IMR-90 (cell line): Measurements from ENCODE around the gene OR4X1. TPM values are rescaled to one million over a fixed set of nuclear protein-coding genes. Genes with fewer than 3 reads are reported as not detected.

Source experiments
- ATAC-seq: fragments of 200-7000 bp; cut with Tn5 transposase; 2 replicates; pipeline ENCODE4 v1.9.1; 2020; ENCODE audit warnings: low read depth, mild to moderate bottlenecking, moderate library complexity
- BruUV-seq: library from RNA; stranded (reverse); fragments of 400-500 nt; replicated peaks from 2 replicates; lab custom pipeline; 2021; lab: Mats Ljungman, UMichigan
- CTCF ChIA-PET: fragments of 300-600 bp; formaldehyde crosslinking; extraction: SDS; loops from one replicate; lab custom pipeline; 2021; ENCODE audit warnings: antibody characterized with exemption; lab: Yijun Ruan, JAX
- POLR2A ChIA-PET: fragments of 300-600 bp; sonication (Branson Sonifier 250); formaldehyde crosslinking; loops from one replicate; lab custom pipeline; 2022; ENCODE audit warnings: antibody characterized with exemption; ENCODE audit not compliant: unreplicated experiment; lab: Charles Lee
- DNase-seq: peaks from one replicate; pipeline ENCODE4 v3.0.0; 2013
- H2AFZ ChIP-seq: replicated peaks from 2 replicates; pipeline ENCODE3; 2013; ENCODE audit warnings: low read length, mild to moderate bottlenecking; ENCODE audit not compliant: poor library complexity
- H2AK5ac ChIP-seq: 2 replicates; pipeline ENCODE4 v1.6.1; 2013; ENCODE audit warnings: low read depth, low read length, inconsistent platforms
- H2AK9ac ChIP-seq: replicated peaks from 2 replicates; pipeline ENCODE3; 2013; ENCODE audit warnings: mild to moderate bottlenecking, low read depth, low read length, moderate library complexity; ENCODE audit not compliant: poor library complexity
- H2BK120ac ChIP-seq: 2 replicates; pipeline ENCODE4 v1.6.1; 2013; ENCODE audit warnings: low read depth, low read length, inconsistent platforms
- H2BK15ac ChIP-seq: 3 replicates; pipeline ENCODE4 v1.6.1; 2013; ENCODE audit warnings: low read depth, low read length, inconsistent platforms
- H2BK20ac ChIP-seq: 2 replicates; pipeline ENCODE4 v1.6.1; 2013; ENCODE audit warnings: low read depth, mild to moderate bottlenecking, inconsistent platforms, low read length, moderate library complexity
- H2BK5ac ChIP-seq: 2 replicates; pipeline ENCODE4 v1.6.1; 2013; ENCODE audit warnings: mild to moderate bottlenecking, low read depth, low read length, inconsistent platforms; ENCODE audit not compliant: poor library complexity, severe bottlenecking
- H3K14ac ChIP-seq: replicated peaks from 2 replicates; pipeline ENCODE4 v1.6.1; 2013; ENCODE audit warnings: low read depth, low read length, inconsistent platforms
- H3K18ac ChIP-seq: 2 replicates; pipeline ENCODE4 v1.6.1; 2013; ENCODE audit warnings: low read depth, low read length, control low read depth
- H3K23ac ChIP-seq: 2 replicates; pipeline ENCODE4 v1.6.1; 2013; ENCODE audit warnings: low read depth, low read length, inconsistent platforms
- H3K27ac ChIP-seq: 2 replicates; pipeline ENCODE4 v1.5.1; 2013; ENCODE audit warnings: mild to moderate bottlenecking, control low read depth, low read length; ENCODE audit not compliant: insufficient read depth
- H3K27me3 ChIP-seq: 2 replicates; pipeline ENCODE4 v1.6.1; 2013; ENCODE audit warnings: low read length; ENCODE audit not compliant: control insufficient read depth, insufficient read depth
- H3K36me3 ChIP-seq: 2 replicates; pipeline ENCODE4 v1.6.1; 2013; ENCODE audit warnings: low read length, mixed read lengths; ENCODE audit not compliant: control insufficient read depth, insufficient read depth
- H3K4ac ChIP-seq: 2 replicates; pipeline ENCODE4 v1.6.1; 2013; ENCODE audit warnings: low read depth, low read length, inconsistent platforms
- H3K4me1 ChIP-seq: 2 replicates; pipeline ENCODE4 v1.6.1; 2013; ENCODE audit warnings: low read length, mixed read lengths; ENCODE audit not compliant: control insufficient read depth, insufficient read depth
- H3K4me2 ChIP-seq: 2 replicates; pipeline ENCODE4 v1.6.1; 2013; ENCODE audit warnings: low read depth, mild to moderate bottlenecking, control low read depth, low read length, moderate library complexity
- H3K4me3 ChIP-seq: 2 replicates; pipeline ENCODE4 v1.5.1; 2013; ENCODE audit warnings: low read depth, mild to moderate bottlenecking, control low read depth, low read length, moderate library complexity; ENCODE audit not compliant: insufficient read depth
- H3K56ac ChIP-seq: 2 replicates; pipeline ENCODE4 v1.6.1; 2013; ENCODE audit warnings: low read length, inconsistent platforms; ENCODE audit not compliant: insufficient read depth; ENCODE audit errors: extremely low read depth
- H3K79me1 ChIP-seq, 2 experiments: 2 replicates each; pipeline ENCODE4 v1.6.1; 2013; ENCODE audit warnings: low read length in 2 of 2, inconsistent platforms in 1 of 2, low read depth in 1 of 2
- H3K9ac ChIP-seq: 2 replicates; pipeline ENCODE4 v1.6.1; 2013; ENCODE audit warnings: low read depth, low read length, control low read depth
- H3K9me1 ChIP-seq: 2 replicates; pipeline ENCODE4 v1.6.1; 2013; ENCODE audit warnings: low read length, inconsistent platforms; ENCODE audit not compliant: insufficient read depth
- H3K9me3 ChIP-seq: 2 replicates; pipeline ENCODE4 v1.6.1; 2013; ENCODE audit warnings: low read length; ENCODE audit not compliant: control insufficient read depth, insufficient read depth
- H4K20me1 ChIP-seq: 2 replicates; pipeline ENCODE4 v1.6.1; 2013; ENCODE audit warnings: low read length, inconsistent platforms; ENCODE audit not compliant: insufficient read depth
- H4K5ac ChIP-seq: 2 replicates; pipeline ENCODE4 v1.6.1; 2013; ENCODE audit warnings: mild to moderate bottlenecking, low read depth, low read length, control low read depth
- H4K8ac ChIP-seq, 2 experiments: 2 replicates each; pipeline ENCODE4 v1.6.1; 2013; ENCODE audit warnings: low read depth in 2 of 2, low read length in 2 of 2, control low read depth in 1 of 2, inconsistent platforms in 1 of 2
- H4K91ac ChIP-seq: 2 replicates; pipeline ENCODE4 v1.6.1; 2013; ENCODE audit warnings: low read depth, low read length, inconsistent platforms; ENCODE audit not compliant: insufficient read depth
- BHLHE40 ChIP-seq: fragments of 150-350 bp; IDR thresholded peaks from 2 replicates; pipeline ENCODE4 v1.6.1; 2016; ENCODE audit warnings: mild to moderate bottlenecking, low read depth, low read length
- CEBPB ChIP-seq: IDR thresholded peaks from 2 replicates; pipeline ENCODE4 v1.6.1; 2012; ENCODE audit warnings: low read depth, low read length, improper control_type of control experiment
- CHD1 ChIP-seq: IDR thresholded peaks from 2 replicates; pipeline ENCODE4 v1.6.1; 2012; ENCODE audit warnings: low read depth, low read length, improper control_type of control experiment
- FOS ChIP-seq: fragments of 150-350 bp; IDR thresholded peaks from 2 replicates; pipeline ENCODE4 v1.6.1; 2016; ENCODE audit warnings: low read depth, low read length
- MAFK ChIP-seq: IDR thresholded peaks from 2 replicates; pipeline ENCODE4 v1.6.1; 2012; ENCODE audit warnings: low read depth, low read length, improper control_type of control experiment
- MAZ ChIP-seq: IDR thresholded peaks from 2 replicates; pipeline ENCODE4 v1.6.1; 2012; ENCODE audit warnings: low read depth, mild to moderate bottlenecking, low read length, improper control_type of control experiment, moderate library complexity, borderline replicate concordance
- MXI1 ChIP-seq: IDR thresholded peaks from 2 replicates; pipeline ENCODE4 v1.6.1; 2012; ENCODE audit warnings: low read depth, mild to moderate bottlenecking, low read length, moderate library complexity, borderline replicate concordance
- NFE2L2 ChIP-seq: fragments of 150-350 bp; IDR thresholded peaks from 2 replicates; pipeline ENCODE4 v1.6.1; 2016; ENCODE audit warnings: low read depth, mild to moderate bottlenecking, low read length
- POLR2A ChIP-seq: IDR thresholded peaks from 2 replicates; pipeline ENCODE4 v1.6.1; 2012; ENCODE audit warnings: mild to moderate bottlenecking, low read depth, low read length
- RAD21 ChIP-seq: IDR thresholded peaks from 2 replicates; pipeline ENCODE4 v1.6.1; 2012; ENCODE audit warnings: low read length, improper control_type of control experiment
- RCOR1 ChIP-seq: IDR thresholded peaks from 2 replicates; pipeline ENCODE4 v1.6.1; 2012; ENCODE audit warnings: mild to moderate bottlenecking, low read length, improper control_type of control experiment; ENCODE audit not compliant: insufficient replicate concordance
- RFX5 ChIP-seq: IDR thresholded peaks from 2 replicates; pipeline ENCODE4 v1.8.0; 2012; ENCODE audit warnings: low read depth, mild to moderate bottlenecking, low read length, moderate library complexity
- SMC3 ChIP-seq: fragments of 150-350 bp; IDR thresholded peaks from 2 replicates; pipeline ENCODE4 v1.6.1; 2016; ENCODE audit warnings: low read depth, mild to moderate bottlenecking, antibody characterized with exemption, low read length, moderate library complexity
- WGBS, 2 experiments: methylation state at CpG; one replicate each; pipeline versions ENCODE4 v1.1.5 to v1.1.7; 2013; ENCODE audit warnings: missing lambda C conversion rate in 2 of 2; ENCODE audit not compliant: insufficient read length in 1 of 2; ENCODE audit errors: extremely low coverage in 2 of 2; 5-methylcytosine and 5-hydroxymethylcytosine counted together
- dilution Hi-C: fragments of 300-500 bp; cut with HindIII; formaldehyde crosslinking; loops from one replicate; pipeline ENCODE4 v1.14.3; 2018; ENCODE audit warnings: low sequenced_read_pairs; ENCODE audit not compliant: unreplicated experiment
- in situ Hi-C: fragments of 300-500 bp; cut with MboI; formaldehyde crosslinking; loops from 3 replicates; pipeline ENCODE4 v1.14.3; 2019; ENCODE audit warnings: low sequenced_read_pairs, inconsistent platforms, mixed read lengths
- intact Hi-C: fragments of 100-400 bp; cut with micrococcal nuclease; formaldehyde crosslinking; loops from 2 replicates; pipeline ENCODE4 v1.10.0; 2022
- polyA plus RNA-seq, 3 experiments: library from polyadenylated mRNA; depleted of rRNA; stranded (reverse); fragments of >200 nt; gene quantifications; 2 replicates each; pipeline ENCODE4 v1.2.3, GENCODE V29; 2012; ENCODE audit warnings: low replicate concordance in 1 of 3
- total RNA-seq: library from RNA; depleted of rRNA; stranded (reverse); fragments of >200 nt; gene quantifications from 2 replicates; pipeline ENCODE4 v1.2.3, GENCODE V29; 2012
- TF ChIP-seq, protein P1 (sequence below): fragments of 150-350 bp; IDR thresholded peaks from 2 replicates; pipeline ENCODE4 v1.6.1; 2016; ENCODE audit warnings: low read depth, mild to moderate bottlenecking, low read length, moderate library complexity, borderline replicate concordance
- TF ChIP-seq, protein P2 (sequence below): fragments of 150-350 bp; IDR thresholded peaks from 2 replicates; pipeline ENCODE4 v1.6.1; 2017; ENCODE audit warnings: mild to moderate bottlenecking, antibody characterized with exemption, low read length, low read depth
- TF ChIP-seq, protein P3 (sequence below): conservative IDR thresholded peaks from 2 replicates; pipeline ENCODE4 v1.5.1; 2012; ENCODE audit warnings: mild to moderate bottlenecking, low read depth, low read length, improper control_type of control experiment

Gene OR4X1
- total and polyA plus RNA-seq, 2 of the 4 experiments (the other 2 are of a cell fraction): not detected

- Histone ChIP-seq H3K4ac (no peak overlapping the region), H3K56ac (no peak overlapping the region), H2BK15ac (no peak overlapping the region), H3K27ac (no peak overlapping the region), H3K18ac (no peak overlapping the region), H4K8ac (no peak overlapping the region), H4K20me1 (no peaks in the 10 kb centered on the region), H2AK5ac (no peak overlapping the region), H3K14ac (no peak overlapping the region), H2AFZ (no peak overlapping the region), H2BK5ac (no peak overlapping the region), H3K23ac (no peak overlapping the region), H4K5ac (no peak overlapping the region), H3K27me3 (no peaks in the 10 kb centered on the region), H3K79me1 (no peaks in the 10 kb centered on the region), H3K36me3 (no peaks in the 10 kb centered on the region), H3K9me3 (no peaks in the 10 kb centered on the region; the same call in 1 of the 2 replicates), H2AK9ac (no peak overlapping the region), H3K4me3 (no peak overlapping the region), H3K4me1 (no peaks in the 10 kb centered on the region), H4K91ac (no peak overlapping the region), H3K9ac (no peak overlapping the region), H3K9me1 (no peaks in the 10 kb centered on the region), H3K4me2 (no peak overlapping the region), H2BK120ac (no peak overlapping the region), H2BK20ac (no peak overlapping the region)
- 0% methylated on average over 1 of the region's 3 CpGs; no CpG with 5 or more reads in 1 of the 2 experiments for WGBS, 2 experiments
- BruUV-seq: no TSS peak
- in situ Hi-C loops: no loop called here
- TF ChIP-seq, protein P1, sequence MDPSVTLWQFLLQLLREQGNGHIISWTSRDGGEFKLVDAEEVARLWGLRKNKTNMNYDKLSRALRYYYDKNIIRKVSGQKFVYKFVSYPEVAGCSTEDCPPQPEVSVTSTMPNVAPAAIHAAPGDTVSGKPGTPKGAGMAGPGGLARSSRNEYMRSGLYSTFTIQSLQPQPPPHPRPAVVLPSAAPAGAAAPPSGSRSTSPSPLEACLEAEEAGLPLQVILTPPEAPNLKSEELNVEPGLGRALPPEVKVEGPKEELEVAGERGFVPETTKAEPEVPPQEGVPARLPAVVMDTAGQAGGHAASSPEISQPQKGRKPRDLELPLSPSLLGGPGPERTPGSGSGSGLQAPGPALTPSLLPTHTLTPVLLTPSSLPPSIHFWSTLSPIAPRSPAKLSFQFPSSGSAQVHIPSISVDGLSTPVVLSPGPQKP: no peak
- TF ChIP-seq POLR2A (no peak), FOS (no peak), MAZ (no peak), SMC3 (no peak), RCOR1 (no peak), MXI1 (no peak), RAD21 (no peak), RFX5 (no peak), CEBPB (no peak), NFE2L2 (no peak), BHLHE40 (no peak), CHD1 (no peak), MAFK (no peak)
- TF ChIP-seq, protein P2, sequence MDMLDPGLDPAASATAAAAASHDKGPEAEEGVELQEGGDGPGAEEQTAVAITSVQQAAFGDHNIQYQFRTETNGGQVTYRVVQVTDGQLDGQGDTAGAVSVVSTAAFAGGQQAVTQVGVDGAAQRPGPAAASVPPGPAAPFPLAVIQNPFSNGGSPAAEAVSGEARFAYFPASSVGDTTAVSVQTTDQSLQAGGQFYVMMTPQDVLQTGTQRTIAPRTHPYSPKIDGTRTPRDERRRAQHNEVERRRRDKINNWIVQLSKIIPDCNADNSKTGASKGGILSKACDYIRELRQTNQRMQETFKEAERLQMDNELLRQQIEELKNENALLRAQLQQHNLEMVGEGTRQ: no peak
- TF ChIP-seq, protein P3, sequence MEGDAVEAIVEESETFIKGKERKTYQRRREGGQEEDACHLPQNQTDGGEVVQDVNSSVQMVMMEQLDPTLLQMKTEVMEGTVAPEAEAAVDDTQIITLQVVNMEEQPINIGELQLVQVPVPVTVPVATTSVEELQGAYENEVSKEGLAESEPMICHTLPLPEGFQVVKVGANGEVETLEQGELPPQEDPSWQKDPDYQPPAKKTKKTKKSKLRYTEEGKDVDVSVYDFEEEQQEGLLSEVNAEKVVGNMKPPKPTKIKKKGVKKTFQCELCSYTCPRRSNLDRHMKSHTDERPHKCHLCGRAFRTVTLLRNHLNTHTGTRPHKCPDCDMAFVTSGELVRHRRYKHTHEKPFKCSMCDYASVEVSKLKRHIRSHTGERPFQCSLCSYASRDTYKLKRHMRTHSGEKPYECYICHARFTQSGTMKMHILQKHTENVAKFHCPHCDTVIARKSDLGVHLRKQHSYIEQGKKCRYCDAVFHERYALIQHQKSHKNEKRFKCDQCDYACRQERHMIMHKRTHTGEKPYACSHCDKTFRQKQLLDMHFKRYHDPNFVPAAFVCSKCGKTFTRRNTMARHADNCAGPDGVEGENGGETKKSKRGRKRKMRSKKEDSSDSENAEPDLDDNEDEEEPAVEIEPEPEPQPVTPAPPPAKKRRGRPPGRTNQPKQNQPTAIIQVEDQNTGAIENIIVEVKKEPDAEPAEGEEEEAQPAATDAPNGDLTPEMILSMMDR: no peak
- ChIA-PET POLR2A (no interaction called here), CTCF (no interaction called here)
- ATAC-seq (no peak), DNase-seq (no peak)
- dilution Hi-C loops: no loop called here
- intact Hi-C loops: no loop called here
Measured at GRCh38 chr11:48237727-48238126, 25.9 kb upstream of the OR4X1 start.
